Activated naive CD8-positive, alpha-beta T cell treated with anti-CD3 and anti-CD28 coated beads for 36 hours (primary cell): ENCODE results near the gene JMJD1C. TPM values are rescaled to one million over a fixed set of nuclear protein-coding genes. Genes with fewer than 3 reads are reported as not detected.
A peak's percentile ranks its signal among the peaks of the same experiment; 100 is the strongest.
"Not testable (repeated sequence)": the region's sequence is repeated elsewhere in the genome, so short reads cannot be mapped to it uniquely, and the experiment has no call there.

ENCODE experiments used
- DNase-seq: peaks from one replicate; pipeline ENCODE4 v3.0.0; 2021
- H3K27ac Mint-ChIP-seq: one replicate; pipeline ENCODE4 v1.8.0; 2022; ENCODE audit warnings: mild to moderate bottlenecking, moderate library complexity, mixed read lengths
- H3K27me3 Mint-ChIP-seq: one replicate; pipeline ENCODE4 v1.8.0; 2022; ENCODE audit warnings: mild to moderate bottlenecking, mixed read lengths
- H3K36me3 Mint-ChIP-seq: one replicate; pipeline ENCODE4 v1.8.0; 2021; ENCODE audit warnings: mild to moderate bottlenecking, mixed read lengths
- H3K4me1 Mint-ChIP-seq: one replicate; pipeline ENCODE4 v1.8.0; 2021; ENCODE audit warnings: mixed read lengths
- H3K4me3 Mint-ChIP-seq: one replicate; pipeline ENCODE4 v1.8.0; 2022; ENCODE audit warnings: mild to moderate bottlenecking, moderate library complexity, mixed read lengths
- H3K9me3 Mint-ChIP-seq: one replicate; pipeline ENCODE4 v1.8.0; 2022; ENCODE audit warnings: mixed read lengths
- total RNA-seq, 2 experiments: library from RNA; stranded (reverse); gene quantifications; one replicate each; pipeline ENCODE4 v1.2.3, GENCODE V29; 2021

Gene JMJD1C
- total RNA-seq, 2 experiments from 2014 or later = 48.4 to 52.0 TPM

GRCh38 chr10:63409465-63410027 is 56.2 kb downstream of the JMJD1C start:
- Mint-ChIP-seq H3K4me1 (peaks cover 23% of the 10 kb centered on the region), H3K27me3 (no peaks in the 10 kb centered on the region), H3K36me3 (peaks cover 6% of the 10 kb centered on the region), H3K27ac (no peak overlapping the region), H3K9me3 (no peaks in the 10 kb centered on the region), H3K4me3 (no peak overlapping the region)
- DNase-seq = no peak

- Mint-ChIP-seq H3K27ac (no peak overlapping the region), H3K4me3 (no peak overlapping the region), H3K4me1 (peaks cover 26% of the 10 kb centered on the region), H3K36me3 (peaks cover 9% of the 10 kb centered on the region), H3K9me3 (no peaks in the 10 kb centered on the region), H3K27me3 (no peaks in the 10 kb centered on the region)
- DNase-seq = no peak
Measured at GRCh38 chr10:63407136-63407662, 58.6 kb downstream of the JMJD1C start.

GRCh38 chr10:63396133-63396761 is 69.5 kb downstream of the JMJD1C start:
- peaks cover 18% of the 10 kb centered on the region for H3K9me3 Mint-ChIP-seq
- H3K36me3 Mint-ChIP-seq = peaks cover 27% of the 10 kb centered on the region
- H3K4me3 Mint-ChIP-seq = no peak overlapping the region
- no peaks in the 10 kb centered on the region for H3K27me3 Mint-ChIP-seq
- no peak for DNase-seq
- H3K4me1 Mint-ChIP-seq = peaks cover 19% of the 10 kb centered on the region
- H3K27ac Mint-ChIP-seq = no peak overlapping the region

GRCh38 chr10:63393050-63393449 is 72.7 kb downstream of the JMJD1C start:
- H3K27me3 Mint-ChIP-seq = no peaks in the 10 kb centered on the region
- peaks cover 34% of the 10 kb centered on the region for H3K4me1 Mint-ChIP-seq
- H3K9me3 Mint-ChIP-seq = peaks cover 35% of the 10 kb centered on the region
- no peak overlapping the region for H3K27ac Mint-ChIP-seq
- no peak for DNase-seq
- H3K36me3 Mint-ChIP-seq = peaks cover 41% of the 10 kb centered on the region
- H3K4me3 Mint-ChIP-seq = no peak overlapping the region

- no peak overlapping the region for H3K27ac Mint-ChIP-seq
- peaks cover 39% of the 10 kb centered on the region for H3K4me1 Mint-ChIP-seq
- peaks cover 41% of the 10 kb centered on the region for H3K36me3 Mint-ChIP-seq
- H3K4me3 Mint-ChIP-seq = no peak overlapping the region
- H3K27me3 Mint-ChIP-seq = no peaks in the 10 kb centered on the region
- H3K9me3 Mint-ChIP-seq = peaks cover 35% of the 10 kb centered on the region
- no peak for DNase-seq
Measured at GRCh38 chr10:63392224-63392623, 73.6 kb downstream of the JMJD1C start.

GRCh38 chr10:63391812-63392211 is 74.0 kb downstream of the JMJD1C start:
- no peak for DNase-seq
- peaks cover 41% of the 10 kb centered on the region for H3K36me3 Mint-ChIP-seq
- peaks cover 43% of the 10 kb centered on the region for H3K4me1 Mint-ChIP-seq
- H3K27me3 Mint-ChIP-seq = no peaks in the 10 kb centered on the region
- H3K27ac Mint-ChIP-seq = no peak overlapping the region
- peaks cover 35% of the 10 kb centered on the region for H3K9me3 Mint-ChIP-seq
- H3K4me3 Mint-ChIP-seq = no peak overlapping the region

- no peaks in the 10 kb centered on the region for H3K27me3 Mint-ChIP-seq
- peaks cover 35% of the 10 kb centered on the region for H3K9me3 Mint-ChIP-seq
- no peak overlapping the region for H3K4me3 Mint-ChIP-seq
- peaks cover 41% of the 10 kb centered on the region for H3K36me3 Mint-ChIP-seq
- DNase-seq = no peak
- no peak overlapping the region for H3K27ac Mint-ChIP-seq
- H3K4me1 Mint-ChIP-seq = peaks cover 47% of the 10 kb centered on the region
Measured at GRCh38 chr10:63390521-63390920, 75.3 kb downstream of the JMJD1C start.

GRCh38 chr10:63388421-63389031 is 77.3 kb downstream of the JMJD1C start:
- H3K9me3 Mint-ChIP-seq = peaks cover 32% of the 10 kb centered on the region
- peaks cover 51% of the 10 kb centered on the region for H3K4me1 Mint-ChIP-seq
- peaks cover 41% of the 10 kb centered on the region for H3K36me3 Mint-ChIP-seq
- H3K27ac Mint-ChIP-seq = peak overlapping the region; percentile 6
- no peak for DNase-seq
- peak overlapping the region; percentile 42 for H3K4me3 Mint-ChIP-seq
- H3K27me3 Mint-ChIP-seq = no peaks in the 10 kb centered on the region

- Mint-ChIP-seq H3K9me3 (peaks cover 10% of the 10 kb centered on the region), H3K4me1 (peaks cover 37% of the 10 kb centered on the region), H3K27me3 (no peaks in the 10 kb centered on the region), H3K4me3 (no peak overlapping the region), H3K36me3 (peaks cover 22% of the 10 kb centered on the region), H3K27ac (no peak overlapping the region)
- DNase-seq = no peak
Measured at GRCh38 chr10:63385254-63385653, 80.5 kb downstream of the JMJD1C start.

GRCh38 chr10:63384675-63385074 is 81.1 kb downstream of the JMJD1C start:
- H3K36me3 Mint-ChIP-seq = peaks cover 20% of the 10 kb centered on the region
- H3K27me3 Mint-ChIP-seq = no peaks in the 10 kb centered on the region
- no peak overlapping the region for H3K27ac Mint-ChIP-seq
- peaks cover 5% of the 10 kb centered on the region for H3K9me3 Mint-ChIP-seq
- H3K4me1 Mint-ChIP-seq = peaks cover 37% of the 10 kb centered on the region
- DNase-seq = no peak
- H3K4me3 Mint-ChIP-seq = no peak overlapping the region

- no peak overlapping the region for H3K27ac Mint-ChIP-seq
Measured at GRCh38 chr10:63384001-63384400, 81.8 kb downstream of the JMJD1C start.

GRCh38 chr10:63383141-63383540 is 82.6 kb downstream of the JMJD1C start:
- Mint-ChIP-seq H3K27ac (no peak overlapping the region), H3K27me3 (no peaks in the 10 kb centered on the region), H3K4me1 (peaks cover 23% of the 10 kb centered on the region), H3K9me3 (peaks cover 1% of the 10 kb centered on the region), H3K4me3 (no peak overlapping the region), H3K36me3 (peaks cover 14% of the 10 kb centered on the region)
- DNase-seq = no peak

More at GRCh38 chr10:63384001-63384400, 81.8 kb downstream of the JMJD1C start:
- Mint-ChIP-seq H3K4me1 (peaks cover 32% of the 10 kb centered on the region), H3K27me3 (no peaks in the 10 kb centered on the region), H3K36me3 (peaks cover 16% of the 10 kb centered on the region), H3K4me3 (no peak overlapping the region), H3K9me3 (peaks cover 1% of the 10 kb centered on the region)
- no peak for DNase-seq

GRCh38 chr10:63382066-63382465 is 83.7 kb downstream of the JMJD1C start:
- Mint-ChIP-seq H3K9me3 (peaks cover 1% of the 10 kb centered on the region), H3K4me1 (peaks cover 15% of the 10 kb centered on the region), H3K27ac (no peak overlapping the region), H3K27me3 (no peaks in the 10 kb centered on the region), H3K4me3 (no peak overlapping the region), H3K36me3 (peaks cover 16% of the 10 kb centered on the region)
- no peak for DNase-seq

GRCh38 chr10:63377305-63377661 is 88.5 kb downstream of the JMJD1C start:
- not testable (repeated sequence) for H3K27me3 Mint-ChIP-seq, H3K27ac Mint-ChIP-seq, H3K4me3 Mint-ChIP-seq, H3K9me3 Mint-ChIP-seq, DNase-seq
- Mint-ChIP-seq H3K4me1 (peaks cover 17% of the 10 kb centered on the region), H3K36me3 (peaks cover 22% of the 10 kb centered on the region)

- peaks cover 1% of the 10 kb centered on the region for H3K9me3 Mint-ChIP-seq
- H3K27me3 Mint-ChIP-seq = no peaks in the 10 kb centered on the region
- H3K4me1 Mint-ChIP-seq = peaks cover 17% of the 10 kb centered on the region
- H3K36me3 Mint-ChIP-seq = peaks cover 22% of the 10 kb centered on the region
- no peak overlapping the region for H3K27ac Mint-ChIP-seq
- DNase-seq = no peak
- H3K4me3 Mint-ChIP-seq = no peak overlapping the region
Measured at GRCh38 chr10:63376560-63377304, 89.0 kb downstream of the JMJD1C start.
